NB4 (cell line): ENCODE results near the gene SELENOS.

Experiments used
- DNase-seq: peaks from one replicate; pipeline ENCODE4 v3.0.0; 2010; ENCODE audit warnings: low read depth
- H3K4me3 ChIP-seq: one replicate; pipeline ENCODE4 v1.5.1; 2011; ENCODE audit warnings: mild to moderate bottlenecking, low read depth, low read length, moderate library complexity
- MYC ChIP-seq: IDR thresholded peaks from 2 replicates; pipeline ENCODE4 v1.6.1; 2011; ENCODE audit warnings: low read depth, low read length
- POLR2A ChIP-seq: IDR thresholded peaks from 2 replicates; pipeline ENCODE4 v1.6.1; 2011; ENCODE audit warnings: mild to moderate bottlenecking; ENCODE audit not compliant: insufficient read length; ENCODE audit errors: extremely low read depth
- TF ChIP-seq, protein P1 (sequence below): IDR thresholded peaks from 2 replicates; pipeline ENCODE4 v1.6.1; 2011; ENCODE audit warnings: low read depth, low read length
- TF ChIP-seq, protein P2 (sequence below): IDR thresholded peaks from one replicate; pipeline ENCODE4 v1.5.1; 2012; ENCODE audit warnings: low read depth, low read length

Gene SELENOS

DNA sequence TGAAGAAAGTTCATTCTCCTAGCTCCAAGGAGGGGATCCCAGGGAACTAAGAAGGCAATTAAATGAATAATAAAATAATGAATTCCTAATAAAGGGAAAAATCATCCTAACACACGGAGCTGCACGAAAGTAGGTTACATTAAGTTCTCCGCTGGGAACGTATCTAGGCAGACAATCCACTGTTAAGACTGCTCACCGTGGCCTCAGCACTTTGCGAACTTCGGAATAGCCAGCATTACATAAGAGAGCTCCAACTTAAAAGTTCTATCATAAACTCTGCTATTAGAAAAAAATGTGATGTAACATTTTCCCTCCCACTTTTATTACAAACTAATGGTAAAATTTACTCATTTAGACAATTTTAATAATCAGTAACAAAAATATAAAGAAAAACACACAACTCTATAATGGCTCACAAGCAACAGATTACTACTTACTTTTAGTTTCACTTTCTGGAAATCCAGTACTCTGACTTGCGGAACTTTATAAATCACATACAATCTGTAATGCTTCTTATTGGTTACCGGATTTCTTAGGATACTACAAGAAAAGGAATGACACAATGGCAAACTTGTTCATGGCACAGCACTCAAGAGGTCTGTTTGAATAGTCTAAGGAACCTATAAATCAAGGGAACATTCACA is 9.3 kb upstream of the SELENOS start:
- no peak overlapping the region for H3K4me3 ChIP-seq
- TF ChIP-seq, protein P1, sequence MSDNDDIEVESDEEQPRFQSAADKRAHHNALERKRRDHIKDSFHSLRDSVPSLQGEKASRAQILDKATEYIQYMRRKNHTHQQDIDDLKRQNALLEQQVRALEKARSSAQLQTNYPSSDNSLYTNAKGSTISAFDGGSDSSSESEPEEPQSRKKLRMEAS: no peak
- no peak for TF ChIP-seq POLR2A
- no peak for TF ChIP-seq MYC
- DNase-seq: no peak

DNA sequence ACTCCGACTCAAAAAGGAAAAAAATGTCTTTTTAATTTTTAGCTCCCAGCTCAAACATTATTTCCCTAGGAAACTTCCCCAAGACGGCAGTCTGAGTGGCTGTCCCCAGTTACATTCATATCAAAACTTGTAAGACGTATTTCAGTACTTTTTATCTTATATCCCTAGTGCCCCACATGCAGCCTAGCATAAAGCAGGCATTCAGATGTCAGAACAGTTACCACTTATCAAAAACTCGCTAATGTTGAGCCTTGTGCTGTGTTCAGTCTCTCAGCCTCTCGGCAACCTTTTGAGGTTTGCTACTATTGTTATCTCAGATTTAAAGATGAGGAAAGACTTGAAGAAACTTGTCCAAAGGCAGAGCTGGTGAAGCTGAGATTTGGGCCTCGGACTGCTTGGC is 6.6 kb upstream of the SELENOS start:
- no peak for DNase-seq
- TF ChIP-seq, protein P1: no peak
- TF ChIP-seq POLR2A (no peak), MYC (no peak)
- TF ChIP-seq, protein P2, sequence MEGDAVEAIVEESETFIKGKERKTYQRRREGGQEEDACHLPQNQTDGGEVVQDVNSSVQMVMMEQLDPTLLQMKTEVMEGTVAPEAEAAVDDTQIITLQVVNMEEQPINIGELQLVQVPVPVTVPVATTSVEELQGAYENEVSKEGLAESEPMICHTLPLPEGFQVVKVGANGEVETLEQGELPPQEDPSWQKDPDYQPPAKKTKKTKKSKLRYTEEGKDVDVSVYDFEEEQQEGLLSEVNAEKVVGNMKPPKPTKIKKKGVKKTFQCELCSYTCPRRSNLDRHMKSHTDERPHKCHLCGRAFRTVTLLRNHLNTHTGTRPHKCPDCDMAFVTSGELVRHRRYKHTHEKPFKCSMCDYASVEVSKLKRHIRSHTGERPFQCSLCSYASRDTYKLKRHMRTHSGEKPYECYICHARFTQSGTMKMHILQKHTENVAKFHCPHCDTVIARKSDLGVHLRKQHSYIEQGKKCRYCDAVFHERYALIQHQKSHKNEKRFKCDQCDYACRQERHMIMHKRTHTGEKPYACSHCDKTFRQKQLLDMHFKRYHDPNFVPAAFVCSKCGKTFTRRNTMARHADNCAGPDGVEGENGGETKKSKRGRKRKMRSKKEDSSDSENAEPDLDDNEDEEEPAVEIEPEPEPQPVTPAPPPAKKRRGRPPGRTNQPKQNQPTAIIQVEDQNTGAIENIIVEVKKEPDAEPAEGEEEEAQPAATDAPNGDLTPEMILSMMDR: no peak
- H3K4me3 ChIP-seq: no peak overlapping the region

DNA sequence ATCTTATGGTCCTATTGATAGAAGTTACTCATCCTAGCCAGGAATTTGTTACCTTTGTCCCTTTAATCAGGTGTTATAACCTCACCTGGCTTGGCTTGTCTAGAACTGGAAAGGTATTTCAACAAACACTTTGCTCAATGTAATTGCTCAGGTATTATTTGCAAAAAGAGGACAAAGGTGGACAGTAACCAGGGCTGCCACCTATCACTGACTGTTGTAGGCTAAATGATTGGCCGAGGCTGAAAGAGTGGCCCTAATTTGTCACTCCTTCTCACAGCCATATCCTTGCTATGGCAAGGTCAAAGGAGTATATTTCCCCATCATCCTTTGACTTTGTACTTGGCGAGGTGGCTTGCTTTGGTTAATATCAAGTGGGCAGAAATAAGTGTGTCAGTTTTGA is 2.7 kb upstream of the SELENOS start:
- DNase-seq: no peak
- H3K4me3 ChIP-seq: no peak overlapping the region
- TF ChIP-seq, protein P2: no peak
- no peak for TF ChIP-seq MYC
- no peak for TF ChIP-seq POLR2A
- TF ChIP-seq, protein P1: no peak

DNA sequence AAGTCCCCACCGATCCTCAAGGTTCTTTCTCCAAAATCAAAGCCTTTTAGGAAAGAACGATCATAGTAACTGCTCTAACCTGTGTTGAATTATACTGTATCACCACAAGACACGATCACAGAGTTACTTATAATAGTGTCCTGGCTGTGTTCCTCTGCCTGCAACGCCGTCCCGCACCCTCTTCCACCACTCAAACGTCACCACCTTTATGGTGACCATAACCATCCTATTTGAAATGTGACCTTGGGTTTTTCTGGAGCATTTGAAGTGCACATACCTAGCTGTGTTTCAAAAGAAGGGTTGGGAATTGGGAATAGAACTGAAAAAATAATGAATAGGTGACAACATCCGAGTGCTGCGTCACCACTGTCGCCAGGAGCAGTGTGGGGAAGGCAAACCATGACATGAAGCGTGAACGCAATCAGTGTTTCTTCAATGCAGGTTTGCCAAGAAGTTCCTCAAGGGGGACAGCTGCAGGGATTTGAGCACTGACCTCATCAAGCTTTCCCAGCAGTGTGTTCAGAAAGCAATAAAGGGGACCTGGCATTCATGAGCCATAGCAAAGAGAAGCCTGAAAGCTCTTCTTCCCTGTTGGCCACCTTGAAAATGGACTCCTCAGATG is 769 bp upstream of the SELENOS start:
- no peak for TF ChIP-seq POLR2A
- TF ChIP-seq, protein P1: no peak
- no peak for TF ChIP-seq MYC
- TF ChIP-seq, protein P2: no peak
- DNase-seq: no peak
- peak overlapping the region; percentile 60 for H3K4me3 ChIP-seq

DNA sequence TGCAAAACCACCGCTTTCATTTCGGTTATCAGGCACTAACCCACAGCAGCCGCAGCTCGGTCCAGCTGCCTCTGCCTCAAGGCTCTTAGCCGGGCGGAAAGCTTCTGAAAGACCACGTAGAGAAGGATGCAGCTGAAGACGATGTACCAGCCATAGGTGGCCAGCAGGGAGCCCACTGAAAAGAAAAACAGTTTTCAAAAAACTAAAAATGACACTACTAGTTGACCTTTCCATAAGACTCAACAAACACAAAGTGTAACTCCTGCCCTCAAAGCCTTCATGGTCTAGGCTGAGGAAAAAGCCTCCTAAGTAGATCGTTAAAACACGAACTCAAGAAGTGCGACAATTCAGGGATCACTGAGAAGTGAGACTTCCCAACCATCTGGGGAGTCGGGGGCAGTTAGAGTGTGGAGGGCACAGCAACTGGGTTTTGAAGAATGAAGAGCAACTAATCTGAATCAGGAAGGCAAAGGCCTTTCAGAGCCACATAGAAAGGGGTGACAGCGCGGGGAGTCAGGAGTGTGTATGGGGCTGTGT is 716 bp downstream of the SELENOS start:
- TF ChIP-seq MYC: no peak
- TF ChIP-seq, protein P2: peak; percentile 20
- H3K4me3 ChIP-seq: peak overlapping the region; percentile 87
- peak; percentile 67 for DNase-seq

DNA sequence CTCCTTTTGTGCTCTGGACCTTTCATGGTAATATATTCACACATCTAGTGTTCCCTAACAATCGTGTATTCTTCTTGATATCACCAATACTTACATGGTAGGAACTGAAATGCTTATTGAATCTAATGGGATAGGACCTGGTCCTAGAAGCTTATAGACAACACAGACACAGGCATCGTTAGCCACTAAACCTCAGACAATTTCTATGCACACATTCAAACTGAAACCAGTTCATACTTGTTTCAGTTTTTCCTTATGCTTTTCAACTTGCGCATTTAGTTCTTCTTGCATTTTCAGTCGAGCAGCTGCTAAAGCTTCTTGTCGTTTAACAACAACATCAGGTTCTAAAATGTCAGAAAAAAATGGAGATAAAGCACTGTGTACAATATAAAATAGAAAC is 2.3 kb downstream of the SELENOS start:
- DNase-seq: no peak
- TF ChIP-seq MYC (no peak), POLR2A (no peak)
- TF ChIP-seq, protein P1: no peak
- TF ChIP-seq, protein P2: no peak
- no peak overlapping the region for H3K4me3 ChIP-seq
